Suppressor macrophage treated with lipopolysaccharide for 1 hour (primary cell): ENCODE results near the gene TMEM120A.
"Not testable (repeated sequence)": the region's sequence is repeated elsewhere in the genome, so short reads cannot be mapped to it uniquely, and the experiment has no call there.

ENCODE experiments used
- DNase-seq, 3 donors: peaks; one replicate each; pipeline ENCODE4 v3.0.0-alpha.2; 2020 to 2022

The TMEM120A gene

DNA sequence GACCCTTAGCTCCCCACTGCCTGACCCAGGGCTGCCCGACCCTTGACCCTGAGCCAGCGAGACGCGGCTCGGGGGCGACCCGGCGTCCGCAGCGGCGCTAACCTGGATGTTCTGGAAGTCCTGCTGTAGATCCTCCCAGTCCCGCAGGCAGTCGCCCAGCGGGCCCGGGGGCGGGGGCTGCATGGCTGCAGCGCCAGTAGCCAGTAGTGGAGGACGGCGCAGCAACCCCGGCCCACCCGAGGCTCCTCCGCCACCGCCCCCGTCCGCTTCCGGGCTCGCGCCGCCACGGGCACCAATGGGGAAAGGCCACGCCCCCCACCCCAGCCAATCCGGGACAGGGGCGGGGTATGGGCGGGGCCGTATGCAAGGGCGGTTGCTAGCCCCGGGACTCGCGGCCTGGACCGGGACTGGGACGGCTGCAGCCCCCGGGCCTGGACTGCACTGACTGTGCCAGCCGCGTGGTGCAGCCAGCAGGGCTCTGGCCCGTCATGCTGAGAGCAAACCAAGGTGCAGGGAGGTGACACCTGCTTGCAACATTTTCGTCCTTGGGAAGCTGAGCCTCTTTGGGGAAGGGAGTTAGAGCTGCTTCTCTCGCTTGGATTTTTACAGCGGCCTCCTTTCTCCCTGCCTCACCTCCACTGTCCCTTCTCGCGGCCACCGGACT is at the start of gene TMEM120A:
Gene TMEM120A (minus strand): TSS at position 208 of the 664 bp plus-strand sequence. CDS start 25 bp downstream, at position 183.
- DNase-seq = peak; percentile 94 to 99 (median 97)

DNA sequence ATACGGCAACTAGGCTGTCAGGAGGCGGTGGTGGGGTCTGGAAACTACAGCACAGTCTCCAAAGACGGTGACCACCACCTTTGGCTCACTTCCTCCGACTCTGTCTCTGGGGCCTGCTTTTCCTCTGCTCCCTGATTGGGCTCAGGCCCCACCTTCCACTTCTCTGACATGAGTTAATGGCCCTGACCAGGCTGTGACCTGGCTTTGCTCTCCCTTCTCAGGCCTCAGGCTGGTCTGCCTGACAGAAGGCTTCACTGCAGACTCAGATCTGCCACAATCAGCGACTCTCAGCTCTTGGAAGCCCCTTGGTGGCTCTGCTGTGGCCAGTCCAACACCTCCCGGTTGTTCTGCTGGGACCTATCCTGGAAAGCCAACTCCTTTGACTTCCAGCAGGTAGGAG is 45.7 kb upstream of the TMEM120A start:
- DNase-seq = no peak

DNA sequence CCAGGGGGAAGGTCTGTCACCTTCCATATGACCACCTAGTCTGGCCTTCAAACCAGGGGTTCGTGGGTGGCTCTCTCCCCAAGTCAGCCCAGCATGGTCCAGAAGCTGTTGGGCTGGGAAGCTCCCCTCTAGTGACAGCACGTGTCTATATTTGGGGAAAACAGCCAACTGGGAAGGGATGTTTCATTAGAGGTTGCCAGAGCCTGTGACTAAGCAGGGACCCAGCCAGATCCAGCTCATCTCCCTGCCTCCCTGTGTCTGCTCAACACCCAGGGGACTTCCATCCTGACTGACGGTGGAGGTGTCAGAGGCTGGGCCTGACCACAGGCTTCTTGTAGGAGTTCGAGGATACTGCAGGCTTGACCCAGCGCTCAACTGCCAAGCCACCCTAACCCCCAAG is 42.9 kb upstream of the TMEM120A start:
- DNase-seq = peak; percentile 16 to 32 (median 17)

DNA sequence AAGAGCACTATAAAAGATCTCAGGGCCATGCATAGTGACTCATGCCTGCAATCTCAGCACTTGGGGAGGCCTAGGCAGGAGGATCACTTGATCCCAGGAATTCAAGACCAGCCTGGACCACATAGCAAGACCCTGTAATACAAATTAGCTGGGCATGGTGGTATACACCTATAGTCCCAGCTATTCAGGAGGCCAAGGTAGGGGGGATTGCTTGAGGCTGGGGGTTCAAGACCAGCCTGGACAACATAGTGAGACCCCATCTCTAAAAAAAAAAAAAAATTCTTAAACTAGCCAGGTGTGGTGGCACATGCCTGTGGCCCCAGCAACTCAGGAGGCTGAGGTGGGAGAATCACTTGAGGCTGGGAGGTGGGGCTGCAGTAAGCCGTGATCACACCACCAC is 37.6 kb upstream of the TMEM120A start:
- DNase-seq = no peak

DNA sequence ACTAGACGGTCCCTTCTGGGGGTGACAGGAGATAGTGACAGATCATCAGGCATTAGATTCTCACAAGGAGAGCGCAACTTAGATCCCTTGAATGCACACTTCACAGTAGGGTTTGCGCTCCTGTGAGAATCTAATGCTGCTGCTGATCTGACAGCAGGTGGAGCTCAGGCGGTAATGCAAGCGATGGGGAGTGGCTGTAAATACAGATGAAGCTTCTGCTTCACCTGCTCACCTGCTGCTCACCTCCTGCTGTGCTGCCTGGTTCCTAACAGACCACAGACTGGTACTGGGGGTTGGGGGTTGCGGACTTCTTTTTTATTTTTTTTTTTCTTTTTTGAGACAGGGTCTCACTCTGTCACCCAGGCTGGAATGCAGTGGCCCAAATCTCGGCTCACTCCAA is 35.3 kb upstream of the TMEM120A start:
- DNase-seq = not testable (repeated sequence)

DNA sequence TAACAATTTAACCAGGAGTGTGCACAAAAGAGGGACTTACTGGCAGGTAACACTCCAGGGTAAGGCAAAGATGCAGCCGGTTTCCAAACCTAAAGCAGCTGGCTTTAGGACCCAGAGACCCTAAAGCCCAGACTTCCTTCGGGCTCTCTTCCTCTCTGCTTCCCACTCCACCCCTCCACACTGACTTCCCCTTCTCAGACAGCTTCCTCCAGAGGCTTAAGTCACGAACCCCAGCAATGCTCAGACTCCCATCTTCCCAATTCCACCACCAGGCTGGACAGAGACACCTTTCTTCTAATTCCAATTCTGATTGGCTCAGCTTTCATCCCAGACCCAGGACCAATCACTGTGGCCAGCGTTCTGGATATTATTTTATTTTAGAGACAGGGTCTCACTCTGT is 28.6 kb upstream of the TMEM120A start:
- DNase-seq = peak; percentile 85 to 88 (median 87)

DNA sequence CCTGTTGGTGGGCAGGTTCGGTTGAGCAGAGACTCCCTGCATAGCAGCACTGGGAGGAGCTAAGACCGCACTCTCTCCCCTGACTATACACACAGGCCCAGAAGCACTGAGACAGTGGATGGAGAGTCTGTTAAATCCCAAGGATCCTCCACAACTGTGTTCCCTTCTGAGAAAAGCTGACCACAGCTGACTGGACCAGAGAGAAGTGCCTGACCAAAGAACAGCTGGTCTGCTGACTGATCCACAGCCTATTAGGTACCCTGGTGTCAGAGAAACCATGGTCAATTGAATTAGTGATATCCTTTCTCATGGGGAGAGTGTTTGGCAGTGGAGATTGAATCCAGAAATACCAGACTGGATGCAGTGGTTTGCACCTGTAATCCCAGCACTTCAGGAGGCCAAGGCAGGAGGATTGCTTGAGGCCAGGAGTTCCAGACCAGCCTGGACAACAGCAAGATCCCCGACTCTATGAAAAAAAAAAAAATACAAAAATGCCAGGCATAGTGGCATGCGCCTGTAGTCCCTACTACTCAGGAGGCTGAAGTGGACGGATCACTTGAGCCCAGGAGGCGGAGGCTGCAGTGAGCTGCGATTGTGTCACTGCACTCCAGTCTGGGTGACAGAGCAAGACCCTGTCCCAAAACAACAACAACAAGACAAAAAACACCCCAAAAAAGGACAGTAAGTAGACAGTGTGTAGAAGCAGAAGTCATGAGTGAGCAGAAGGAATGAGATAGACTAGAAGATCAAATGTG is 27.8 kb upstream of the TMEM120A start:
- no peak for DNase-seq

DNA sequence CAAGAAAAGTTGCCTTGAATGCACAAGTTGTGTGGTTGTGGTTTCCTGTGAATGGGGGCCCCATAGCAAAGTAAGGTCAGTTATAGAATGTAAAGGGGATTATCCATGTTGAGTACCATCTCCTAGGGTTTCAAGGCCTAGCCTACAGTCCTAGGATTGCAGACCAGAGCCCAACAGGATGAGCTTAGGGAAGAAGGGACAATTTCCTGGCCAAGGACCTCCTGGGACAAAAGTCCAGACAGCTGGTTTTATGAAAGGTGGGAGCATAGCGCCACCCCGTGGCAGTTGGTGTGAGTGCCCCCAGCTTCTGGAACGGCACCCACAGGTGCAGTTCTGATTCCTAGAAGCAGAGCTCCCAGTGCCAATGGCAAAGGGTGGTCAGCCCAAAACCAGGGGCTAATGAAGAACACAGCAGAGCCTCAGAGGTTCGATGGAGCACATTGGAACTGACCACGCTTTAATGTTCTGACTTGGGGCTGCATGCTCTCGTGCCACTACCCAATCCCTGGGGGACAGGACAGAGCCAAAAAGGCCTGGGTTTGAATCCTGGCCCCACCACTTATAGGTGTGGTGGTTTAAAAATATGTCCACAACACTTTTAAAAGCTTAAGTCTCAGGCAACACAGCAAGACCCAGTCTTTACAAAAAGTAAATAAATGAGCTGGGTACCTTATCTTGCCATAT is 25.8 kb upstream of the TMEM120A start:
- peak; percentile 81 to 87 (median 82) for DNase-seq

DNA sequence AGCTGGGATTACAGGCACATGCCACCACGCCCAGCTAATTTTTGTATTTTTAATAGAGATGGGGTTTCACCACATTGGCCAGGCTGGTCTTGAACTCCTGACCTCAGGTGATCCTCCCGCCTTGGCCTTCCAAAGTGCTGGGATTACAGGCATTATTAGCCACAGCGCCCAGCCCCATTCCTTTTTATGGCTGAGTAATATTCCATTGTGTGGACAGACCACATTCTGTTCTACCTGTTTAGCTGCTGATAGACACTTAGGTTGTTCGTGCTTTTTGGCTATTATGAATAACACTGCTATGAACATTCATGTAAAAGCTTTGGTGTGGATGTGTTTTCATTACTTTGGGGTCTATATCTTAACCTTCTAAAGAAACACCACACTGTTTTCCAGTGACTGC is 24.1 kb upstream of the TMEM120A start:
- DNase-seq = not testable (repeated sequence)

DNA sequence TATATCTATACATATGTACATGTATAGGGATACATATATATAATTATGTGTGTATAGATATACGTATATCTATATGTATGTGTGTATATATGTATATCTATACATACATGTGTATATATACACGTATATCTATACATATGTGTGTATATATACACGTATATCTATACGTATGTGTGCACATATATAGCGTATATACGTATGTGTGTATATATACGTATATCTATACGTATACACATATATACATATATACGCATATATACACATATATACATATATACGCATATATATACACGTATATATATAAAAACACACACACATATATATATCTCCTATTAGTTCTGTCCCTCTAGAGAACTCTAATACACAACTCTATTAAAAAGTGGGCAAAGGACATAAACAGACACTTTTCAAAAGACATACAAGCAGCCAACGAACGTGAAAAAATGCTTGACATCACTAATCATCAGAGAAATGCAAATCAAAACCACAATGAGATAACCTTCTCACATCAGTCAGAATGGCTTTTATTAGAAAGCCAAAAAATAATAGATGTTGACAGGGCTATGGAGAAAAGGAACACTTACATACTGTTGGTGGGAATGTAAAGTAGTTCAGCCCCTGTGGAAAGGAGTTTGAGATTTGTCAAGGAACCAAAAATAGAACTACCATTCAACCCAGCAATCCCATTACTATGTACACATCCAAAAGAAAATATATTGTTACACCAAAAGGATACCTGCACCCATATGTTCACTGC is 22.0 kb upstream of the TMEM120A start:
- no peak for DNase-seq

DNA sequence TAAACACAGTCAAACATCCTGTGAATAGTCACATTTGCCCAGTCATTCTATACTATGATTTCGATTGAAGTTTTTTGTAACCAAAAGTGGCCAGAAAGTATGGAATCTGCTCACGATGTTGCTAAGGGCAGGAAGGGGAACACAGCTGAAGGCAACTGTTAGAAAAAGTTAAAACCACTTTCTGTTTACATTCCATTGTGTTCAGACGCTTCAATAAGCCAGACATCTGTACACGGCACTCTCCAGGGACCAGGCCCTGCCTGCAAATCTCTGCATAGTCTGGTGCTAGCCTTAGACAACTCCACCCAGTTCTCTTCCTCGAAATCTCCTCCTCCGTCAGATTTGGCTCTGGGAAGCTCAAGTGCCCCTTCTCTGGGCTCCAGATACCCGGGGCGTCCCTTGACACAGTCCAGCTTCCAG is 17.1 kb upstream of the TMEM120A start:
- no peak for DNase-seq

DNA sequence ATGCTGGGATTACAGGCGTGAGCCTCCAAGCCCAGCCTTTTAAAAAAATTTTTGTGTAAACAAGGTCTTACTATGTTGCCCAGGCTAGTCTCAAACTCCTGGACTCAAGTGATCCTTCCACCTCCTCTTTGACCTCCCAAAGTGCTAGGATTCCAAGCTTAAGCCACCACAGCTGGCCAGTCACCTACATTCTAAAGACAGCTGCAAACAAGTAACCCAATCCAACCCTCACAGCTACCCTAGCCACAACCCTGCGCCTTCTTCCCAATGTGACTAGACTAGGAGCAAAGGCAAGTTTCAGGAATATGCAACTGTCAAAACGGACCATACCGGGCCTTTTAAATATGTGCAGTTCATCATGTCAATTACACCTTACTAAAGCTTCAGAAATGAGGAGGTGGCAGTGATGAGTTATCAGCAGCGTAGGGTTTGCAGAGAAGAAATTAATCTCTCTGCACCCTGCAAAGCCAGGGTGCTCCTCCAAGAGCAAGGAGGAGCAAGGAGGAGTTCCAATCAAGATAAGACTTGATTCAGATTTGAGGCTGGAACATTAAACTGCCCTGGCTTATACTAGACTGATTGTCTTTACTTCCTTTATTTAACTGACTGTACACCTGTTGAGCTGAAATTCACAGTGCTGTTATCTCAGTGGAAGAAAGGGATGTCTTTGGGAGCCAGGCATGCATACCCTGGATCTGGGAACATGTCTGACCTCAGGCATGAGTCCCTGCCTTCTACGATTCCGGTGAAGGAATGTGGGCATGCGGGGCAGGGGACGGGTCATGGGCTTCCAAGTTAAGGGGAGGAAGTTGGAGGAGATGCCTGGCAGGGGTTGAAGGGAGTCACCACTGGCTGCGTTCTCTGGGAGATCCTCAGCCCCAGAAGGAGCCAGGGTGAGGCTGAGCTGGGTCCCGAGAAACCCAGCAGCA is 15.5 kb upstream of the TMEM120A start:
- no peak for DNase-seq

DNA sequence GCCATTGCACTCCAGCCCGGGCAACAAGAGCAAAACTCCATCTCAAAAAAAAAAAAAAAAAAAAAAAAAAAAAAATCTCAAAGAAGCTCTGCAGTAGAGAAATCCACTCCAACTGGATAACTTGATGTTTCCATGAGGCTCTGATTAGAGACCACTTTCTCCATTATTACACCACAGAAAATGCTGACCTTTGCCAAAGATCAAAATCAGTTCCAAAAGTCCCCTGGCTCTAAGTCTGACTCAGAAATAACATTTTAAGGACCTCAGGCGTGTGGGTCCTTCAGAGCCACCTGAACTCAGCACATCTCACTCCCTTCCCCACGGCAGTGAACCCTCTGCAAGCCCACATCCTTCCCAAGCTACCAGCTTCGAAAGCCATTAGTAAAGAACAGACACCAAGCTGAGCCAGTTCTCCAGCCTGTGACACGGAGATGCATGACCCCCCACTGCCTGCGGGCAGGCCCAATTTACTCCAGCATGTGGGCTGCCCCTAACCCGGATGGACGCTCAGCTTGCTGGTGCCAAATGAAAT is 13.8 kb upstream of the TMEM120A start:
- no peak for DNase-seq

DNA sequence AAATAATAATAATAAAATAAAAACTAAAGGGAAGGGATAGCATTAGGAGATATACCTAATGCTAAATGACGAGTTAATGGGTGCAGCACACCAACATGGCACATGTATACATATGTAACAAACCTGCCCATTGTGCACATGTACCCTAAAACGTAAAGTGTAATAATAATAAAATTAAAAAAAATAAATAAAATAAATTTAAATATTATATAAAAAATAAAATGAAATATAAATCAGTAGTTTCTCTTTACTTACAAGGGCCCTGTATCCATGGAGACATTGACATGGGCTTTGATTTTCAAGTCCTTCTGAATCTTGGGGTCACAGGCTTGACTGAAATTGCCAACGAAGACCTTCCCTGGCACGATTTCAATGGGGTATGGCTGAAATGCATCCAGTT is 10.6 kb upstream of the TMEM120A start:
- DNase-seq = not testable (repeated sequence)

DNA sequence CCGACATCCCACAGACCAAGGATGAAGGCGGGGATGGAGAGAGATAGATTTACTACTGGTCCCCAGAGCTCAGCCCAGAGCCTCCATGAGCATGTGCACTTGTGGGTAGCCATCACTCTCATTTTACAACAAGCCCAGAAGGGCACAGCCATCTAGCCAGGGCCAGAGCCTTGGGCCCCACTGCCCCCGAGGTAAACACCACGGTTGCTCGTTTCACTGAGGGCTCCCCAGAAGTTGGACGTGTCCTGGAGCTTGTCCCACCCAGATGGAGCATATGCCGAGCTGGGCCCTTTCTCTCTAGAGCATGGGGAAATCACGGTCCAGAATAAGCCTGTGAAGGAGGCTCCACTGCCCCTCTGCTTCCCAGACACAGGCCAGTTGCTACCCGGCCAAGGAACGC is 9.0 kb upstream of the TMEM120A start:
- no peak for DNase-seq

DNA sequence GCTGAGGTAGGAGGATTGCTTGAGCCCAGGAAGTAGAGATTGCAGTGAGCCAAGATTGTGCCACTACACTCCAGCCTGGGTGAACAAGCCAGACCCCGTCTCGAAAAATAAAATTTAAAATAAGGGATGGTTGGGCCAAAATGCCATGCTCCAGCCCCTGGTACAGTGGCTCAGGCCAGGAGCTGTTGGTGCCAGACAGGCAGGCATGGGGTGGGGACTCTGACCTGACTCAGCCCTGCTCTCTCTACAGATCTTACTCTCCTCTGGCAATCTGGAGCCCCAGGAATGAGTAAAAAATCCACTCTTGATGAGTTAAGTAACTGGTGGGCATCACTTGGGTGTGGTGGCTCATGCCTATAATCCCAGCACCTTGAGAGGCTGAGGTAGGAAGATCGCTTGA is 8.4 kb upstream of the TMEM120A start:
- DNase-seq = no peak

DNA sequence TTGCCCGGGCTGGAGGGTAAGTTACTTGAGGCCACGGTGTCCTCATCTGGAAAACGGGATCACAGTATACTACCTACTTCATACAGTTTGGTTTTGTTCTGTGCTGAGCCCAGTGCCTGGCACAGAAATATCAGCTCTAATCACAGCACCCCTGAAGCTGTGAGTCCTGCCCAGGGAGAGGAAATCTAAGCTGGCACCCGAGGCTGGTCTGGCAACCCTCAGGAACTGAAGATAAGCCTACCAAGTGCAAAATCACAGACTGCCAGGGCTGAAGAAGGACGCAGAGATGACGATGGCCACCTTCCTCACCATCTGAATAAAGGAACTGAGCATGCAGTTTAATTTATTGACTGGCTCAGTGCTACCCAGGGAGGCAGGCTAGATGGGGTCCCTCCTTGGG is 7.7 kb upstream of the TMEM120A start:
- DNase-seq = no peak

DNA sequence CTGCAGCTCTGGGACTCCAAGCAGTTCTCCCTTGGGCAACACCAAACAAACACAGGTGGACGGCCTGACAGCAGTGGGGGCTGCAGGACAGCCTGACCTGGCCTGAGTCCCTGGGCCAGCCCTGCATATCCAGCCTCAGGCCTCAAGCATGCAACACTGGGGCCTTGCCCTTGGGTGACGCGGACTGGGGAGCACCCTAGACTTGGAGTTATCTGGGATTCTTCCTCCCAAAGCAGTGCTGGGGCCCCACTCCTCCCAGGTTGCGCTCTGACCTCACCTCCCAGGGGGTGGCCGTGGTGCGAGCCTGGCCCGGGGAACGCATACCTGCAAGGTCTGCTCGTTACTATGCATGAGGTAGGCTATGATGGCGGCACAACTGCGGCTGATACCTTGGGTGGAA is 6.2 kb upstream of the TMEM120A start:
- no peak for DNase-seq

DNA sequence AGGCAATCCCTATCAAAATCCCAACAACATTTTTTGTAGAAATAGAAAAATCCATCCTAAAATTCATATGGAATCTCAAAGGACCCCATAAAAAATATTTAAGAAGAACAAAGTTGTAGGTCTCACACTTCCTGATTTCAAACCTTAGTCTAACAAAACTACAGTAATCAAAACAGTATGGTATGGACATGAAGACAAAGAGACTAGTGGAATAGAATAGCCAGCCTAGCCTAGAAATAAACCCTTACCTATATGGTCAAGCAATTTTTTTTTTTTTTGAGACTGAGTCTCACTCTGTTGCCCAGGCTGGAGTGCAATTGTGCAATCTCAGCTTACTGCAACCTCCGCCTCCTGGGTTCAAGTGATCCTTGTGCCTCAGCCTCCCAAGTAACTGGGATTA is 3.6 kb upstream of the TMEM120A start:
- no peak for DNase-seq

DNA sequence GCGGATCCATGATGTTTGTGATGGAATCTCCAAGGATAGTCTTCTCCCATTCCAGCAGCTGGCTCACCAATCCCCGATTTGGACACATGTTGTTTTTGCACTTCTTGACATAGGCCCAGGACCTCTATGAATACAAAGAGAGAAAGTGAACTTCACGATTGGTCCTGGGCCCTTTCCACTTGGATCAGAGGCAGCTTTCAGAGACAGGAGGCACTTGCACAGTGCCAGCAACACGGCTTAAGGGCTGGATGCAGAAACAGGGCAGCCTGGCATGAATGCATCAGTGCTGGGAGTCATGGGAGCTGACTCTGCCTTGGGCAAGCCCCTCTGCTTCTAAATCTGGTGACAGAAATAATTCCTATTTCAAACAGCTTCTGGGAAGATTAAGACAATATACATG is 2.1 kb upstream of the TMEM120A start:
- no peak for DNase-seq

DNA sequence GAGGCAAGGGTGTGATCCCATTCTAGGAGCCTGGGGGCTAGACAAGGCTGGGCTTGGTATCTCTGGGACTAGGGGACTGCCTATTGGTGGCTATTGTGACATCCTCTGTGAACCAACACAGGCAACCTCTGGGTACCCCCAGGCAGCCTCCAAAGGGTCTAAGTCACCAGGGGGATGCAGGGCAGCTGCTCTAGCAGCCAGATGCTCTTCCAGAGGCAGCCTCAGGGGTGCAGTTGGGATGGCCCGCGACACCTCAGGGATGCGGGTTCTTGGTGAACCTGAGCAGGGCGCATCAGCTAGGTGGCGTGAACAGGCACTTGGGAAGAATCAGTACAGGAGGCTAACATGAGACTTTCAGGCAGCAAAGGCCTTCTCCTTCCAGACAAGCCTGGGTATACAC is 1.6 kb upstream of the TMEM120A start:
- DNase-seq = no peak

DNA sequence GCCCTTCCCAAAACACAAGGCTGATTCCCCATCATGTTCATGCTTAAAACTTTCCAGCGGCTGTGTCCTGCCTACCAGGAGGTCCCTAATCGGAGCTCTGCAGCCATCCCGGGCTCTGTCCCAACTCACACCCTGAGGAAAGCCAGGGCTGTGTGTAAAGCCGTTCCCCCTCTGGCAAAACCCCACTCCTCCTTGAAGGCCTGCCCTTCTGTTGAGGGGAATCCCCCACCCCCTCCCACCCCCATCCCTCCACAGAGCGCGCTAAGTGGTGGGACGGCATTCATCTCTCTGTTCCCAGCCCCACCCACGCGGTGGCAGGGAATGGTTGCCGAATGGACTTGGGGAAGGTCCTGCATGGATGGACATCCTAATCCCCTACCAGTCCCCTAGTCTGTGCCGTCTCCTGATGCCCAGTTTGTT is 667 bp upstream of the TMEM120A start:
- no peak for DNase-seq
